A549 treated with Hydrocortisone at 1 μM for 4 hours (cell line): Measurements from ENCODE around the gene SMIM1. TPM values are rescaled to one million over a fixed set of nuclear protein-coding genes. Genes with fewer than 3 reads are reported as not detected.

Source experiments
- total RNA-seq: library from RNA; stranded (reverse); fragments of 200-300 nt; extraction: Qiagen RNA extraction; gene quantifications from 5 replicates; pipeline ENCODE4 v1.2.3, GENCODE V29; 2022

The SMIM1 gene, protein sequence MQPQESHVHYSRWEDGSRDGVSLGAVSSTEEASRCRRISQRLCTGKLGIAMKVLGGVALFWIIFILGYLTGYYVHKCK
- total RNA-seq, result 0.41 to 1.5 TPM (median 0.71 TPM) in 5 replicates

GRCh38 chr1:3772715-3773571 is at the start of gene SMIM1:
Gene SMIM1 (plus strand): TSS chr1:3772749. CDS start chr1:3775374, 2,625 bp downstream.

DNA sequence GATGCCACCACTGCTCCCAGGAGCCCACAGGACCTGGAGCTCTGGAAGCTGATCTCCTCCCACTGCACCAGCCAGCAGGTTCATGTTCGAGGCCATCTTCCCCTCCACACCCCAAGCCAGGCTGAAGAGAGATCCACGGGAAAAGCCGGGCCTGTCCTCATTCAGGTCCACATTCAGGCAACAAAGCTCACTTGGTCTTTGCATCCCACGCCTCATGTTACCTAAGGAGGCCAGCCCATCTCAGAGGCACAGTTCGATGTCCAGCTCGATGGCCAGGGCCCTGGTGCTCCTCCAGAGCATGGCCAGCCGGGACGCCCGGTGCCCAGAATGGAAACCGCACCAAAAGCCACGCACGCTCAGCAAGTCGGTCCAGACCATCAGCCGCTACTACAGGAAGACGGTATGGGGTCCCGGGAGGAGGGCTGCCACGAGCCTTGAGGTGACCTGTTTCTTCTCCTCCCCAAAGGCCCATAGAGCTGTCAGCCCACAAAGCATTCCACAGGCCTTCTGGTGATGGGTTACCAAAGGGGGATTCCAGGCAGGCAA is 20.1 kb upstream of the SMIM1 start, which contains the start of gene CCDC27:
Gene CCDC27, plus strand, starts transcription at position 51 of the 546 bp plus-strand sequence. Its CDS starts 32 bp downstream, at position 83.

DNA sequence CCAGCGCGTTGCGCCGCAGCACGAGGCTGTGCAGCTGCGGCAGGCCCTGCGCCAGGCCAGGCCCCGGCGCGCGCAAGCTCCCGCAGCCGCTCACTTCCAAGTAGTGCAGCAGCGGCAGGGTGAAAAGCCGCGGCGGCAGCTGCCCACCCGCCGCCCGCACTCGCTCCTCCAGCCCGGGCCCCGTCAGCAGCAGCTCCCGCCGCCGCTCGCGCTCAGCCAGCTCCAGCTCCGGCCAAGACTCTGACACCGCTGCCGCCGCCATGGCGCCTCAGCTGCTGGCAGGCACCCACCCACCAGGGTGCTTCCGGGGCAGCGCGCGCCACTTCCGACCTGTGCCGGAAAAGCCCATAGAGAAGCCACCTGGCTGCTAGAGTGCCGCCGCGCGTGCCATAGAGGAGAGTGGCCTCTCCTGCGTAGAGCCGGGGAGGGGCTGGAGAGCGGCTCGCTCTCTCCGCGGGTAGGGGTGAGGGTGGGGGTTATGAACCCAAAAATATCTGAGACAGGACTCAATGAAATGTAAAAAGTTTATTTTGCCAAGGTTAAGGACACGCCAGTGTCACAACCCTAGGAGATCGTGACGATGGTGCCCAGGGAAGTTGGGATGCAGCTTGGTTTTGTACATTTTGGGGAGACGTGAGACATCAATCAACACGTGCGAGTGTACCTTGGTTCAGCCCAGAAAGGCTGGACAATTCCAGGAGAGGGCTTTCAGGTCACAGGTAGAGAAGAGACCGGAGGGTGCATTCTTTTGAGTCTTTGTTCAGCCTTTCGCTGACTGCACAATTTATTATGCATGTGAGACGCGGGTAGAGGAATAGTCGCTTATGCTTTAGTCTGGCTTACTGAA is 23.9 kb downstream of the SMIM1 start, which contains the start of gene LRRC47:
Gene LRRC47, minus strand, starts transcription at position 284 of the 847 bp plus-strand sequence. Its CDS starts 22 bp downstream, at position 262.

Other genes with a start within 250 kb of the SMIM1 start
- gene MEGF6, start 161.2 kb upstream of the SMIM1 start, total RNA-seq, result 6.7 to 11.2 TPM (median 8.8 TPM) in 5 replicates
- 27.6 to 30.3 TPM (median 29.1 TPM) in 5 replicates for gene TPRG1L, start 147.7 kb upstream of the SMIM1 start, total RNA-seq
- 16.2 to 19.9 TPM (median 17.4 TPM) in 5 replicates for gene WRAP73, start 122.6 kb upstream of the SMIM1 start, total RNA-seq
- gene TP73, start 120.2 kb upstream of the SMIM1 start, total RNA-seq, result 0.61 to 0.81 TPM (median 0.64 TPM) in 5 replicates
- not detected in 5 replicates for gene CCDC27, start 20.3 kb upstream of the SMIM1 start, total RNA-seq
- 29.9 to 34.0 TPM (median 33.3 TPM) in 5 replicates for gene LRRC47, start 23.7 kb downstream of the SMIM1 start, total RNA-seq
- gene CEP104, start 84.5 kb downstream of the SMIM1 start, total RNA-seq, result 16.7 to 17.9 TPM (median 17.8 TPM) in 5 replicates
- 3.1 to 4.1 TPM (median 3.5 TPM) in 5 replicates for gene DFFB, start 84.7 kb downstream of the SMIM1 start, total RNA-seq
- 22.4 to 26.0 TPM (median 23.5 TPM) in 5 replicates for gene C1orf174, start 127.5 kb downstream of the SMIM1 start, total RNA-seq